ENCODE measurements around the gene TSSC4. TPM values are rescaled to one million over a fixed set of nuclear protein-coding genes. Genes with fewer than 3 reads are reported as not detected.

Gene TSSC4
- total and polyA plus RNA-seq, 2 of the 13 experiments (the other 11 are each of a cell fraction or from before 2014, with no cell fraction given) = 16.2 to 58.6 TPM

DNA sequence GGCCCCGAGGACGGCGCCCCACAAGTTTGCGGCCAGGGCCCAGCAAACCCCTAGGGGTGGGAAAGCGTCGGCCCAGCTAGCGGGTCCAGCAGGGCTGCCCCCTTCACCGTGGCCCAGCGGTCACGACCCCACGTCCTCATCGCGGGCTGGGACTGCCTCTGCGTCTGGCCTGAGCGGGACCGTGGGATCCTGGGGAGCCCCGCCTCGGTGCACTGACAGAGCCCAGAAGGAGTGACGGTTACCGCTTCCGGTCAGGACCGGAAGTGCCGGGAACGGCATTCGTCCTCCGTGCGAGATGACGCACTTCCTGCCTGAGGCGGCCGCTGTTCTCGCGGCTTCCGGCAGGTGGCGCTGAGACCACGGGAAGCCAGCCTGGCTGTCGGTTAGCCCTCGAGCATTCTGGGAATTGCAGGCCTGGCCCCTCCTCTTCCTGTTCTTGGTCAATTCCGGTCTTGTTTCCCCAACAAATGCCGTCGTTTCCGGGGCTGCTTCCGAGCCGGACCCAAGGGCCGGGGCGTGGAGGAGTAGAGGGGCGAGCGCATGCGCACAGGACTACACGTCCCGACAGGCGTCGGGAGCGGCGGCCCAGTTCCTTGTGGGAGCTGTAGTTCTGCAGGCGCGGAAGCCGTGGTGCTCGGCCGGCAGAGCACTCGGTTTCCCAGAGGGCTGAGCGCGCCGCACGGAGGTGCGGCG is at the start of gene TSSC4 (continued):
- TF ChIP-seq, protein P1, sequence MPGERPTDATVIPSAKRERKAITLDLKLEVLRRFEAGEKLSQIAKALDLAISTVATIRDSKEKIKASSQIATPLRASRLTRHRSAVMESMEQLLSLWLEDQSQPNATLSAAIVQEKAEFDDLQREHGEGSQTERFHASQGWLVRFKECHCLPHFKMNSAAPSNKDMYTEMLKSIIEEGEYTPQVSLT (CRISPR knock-in tag; IDR thresholded peaks at IDR 0.05; ENCODE audit: borderline replicate concordance, low read depth) = no peak; the same call in 1 of the 2 replicates
- TF ChIP-seq ZNF549 (CRISPR knock-in tag; IDR thresholded peaks at IDR 0.05) (no peak), TIGD3 (CRISPR knock-in tag; IDR thresholded peaks at IDR 0.05; ENCODE audit: borderline replicate concordance) (no peak; the same call in 1 of the 2 replicates), ZNF235 (CRISPR knock-in tag; IDR thresholded peaks at IDR 0.05; ENCODE audit: borderline replicate concordance) (no peak; the same call in 1 of the 2 replicates), ZSCAN9 (CRISPR knock-in tag; IDR thresholded peaks at IDR 0.05; ENCODE audit: borderline replicate concordance) (peak; percentile 6; the same call in 1 of the 2 replicates), EED (CRISPR knock-in tag; IDR thresholded peaks at IDR 0.05) (peak; percentile 96), REXO4 (CRISPR knock-in tag; IDR thresholded peaks at IDR 0.05; ENCODE audit: borderline replicate concordance) (no peak), ARHGAP35 (CRISPR knock-in tag; IDR thresholded peaks at IDR 0.05; ENCODE audit: borderline replicate concordance) (peak; percentile 88; the same call in 1 of the 2 replicates), ZBTB38 (CRISPR knock-in tag; IDR thresholded peaks at IDR 0.05) (peak; percentile 99), NCOA5 (CRISPR knock-in tag; IDR thresholded peaks at IDR 0.05) (no peak), ZNF354B (CRISPR knock-in tag; IDR thresholded peaks at IDR 0.05) (no peak), RARA (CRISPR knock-in tag; IDR thresholded peaks at IDR 0.05) (no peak), ZSCAN20 (CRISPR knock-in tag; IDR thresholded peaks at IDR 0.05; ENCODE audit: borderline replicate concordance) (0 out of 2 replicates have a peak, but pooled peaks have one; percentile 60), ARID2 (CRISPR knock-in tag; IDR thresholded peaks at IDR 0.05; ENCODE audit: borderline replicate concordance) (no peak), RARG (CRISPR knock-in tag; IDR thresholded peaks at IDR 0.05; ENCODE audit: low read depth) (no peak), UBTF (CRISPR knock-in tag; IDR thresholded peaks at IDR 0.05) (peak; percentile 92), ZBED4 (CRISPR knock-in tag; IDR thresholded peaks at IDR 0.05; ENCODE audit: borderline replicate concordance) (peak; percentile 55; the same call in 1 of the 2 replicates), BORCS8-MEF2B (CRISPR knock-in tag; IDR thresholded peaks at IDR 0.05) (no peak; the same call in 1 of the 2 replicates), ARNT2 (CRISPR knock-in tag; IDR thresholded peaks at IDR 0.05; ENCODE audit: low read depth) (0 out of 2 replicates have a peak, but pooled peaks have one; percentile 41), ZNF720 (CRISPR knock-in tag; IDR thresholded peaks at IDR 0.05) (0 out of 2 replicates have a peak, but pooled peaks have one; percentile 56), EHMT2 (IDR thresholded peaks at IDR 0.05; ENCODE audit: borderline replicate concordance, low read depth, low read length) (no peak), MAFG (CRISPR knock-in tag; IDR thresholded peaks at IDR 0.05) (no peak)

All from HepG2 (cell line).